Measurements from ENCODE around the gene SAMD14. TPM values are rescaled to one million over a fixed set of nuclear protein-coding genes. Genes with fewer than 3 reads are reported as not detected.

Gene SAMD14
- total and polyA plus RNA-seq, 2 of the 4 experiments (the other 2 are of a cell fraction): 1.4 to 6.2 TPM

DNA sequence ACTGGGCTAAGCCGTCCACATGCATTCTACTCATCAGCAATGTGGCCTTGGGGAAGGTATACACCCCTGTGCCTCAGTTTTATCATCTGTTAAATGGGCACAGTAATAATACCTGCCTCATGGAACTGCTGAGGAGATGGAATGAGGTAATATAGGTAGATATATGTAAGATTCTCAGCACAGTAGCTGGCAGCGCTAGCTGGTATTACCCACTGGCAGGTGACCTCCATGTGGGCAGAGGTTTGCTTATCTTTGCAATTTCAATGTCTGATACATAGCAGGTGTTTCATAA lies 34.7 kb upstream of the SAMD14 start:
- no TSS peak for BruUV-seq (replicated peaks)
- in situ Hi-C loops (cut with MboI; ENCODE audit: low sequenced_read_pairs): no loop called here
- POLR2A ChIA-PET (ENCODE audit: unreplicated experiment): no interaction called here

More for the DNA sequence above, 34.7 kb upstream of the SAMD14 start:
- 100% methylated on average over 1 of the region's 2 CpGs; no CpG with 5 or more reads in 1 of the 2 experiments for WGBS, 2 experiments (ENCODE audit: extremely low coverage in 2 of 2, insufficient read length in 1 of 2)
- intact Hi-C loops (cut with micrococcal nuclease) (no loop called here), dilution Hi-C loops (cut with HindIII; ENCODE audit: low sequenced_read_pairs, unreplicated experiment) (no loop called here)
- Histone ChIP-seq H3K23ac (ENCODE audit: low read depth, low read length) (no peak overlapping the region), H2AFZ (replicated peaks; ENCODE audit: low read length, poor library complexity) (no peak overlapping the region), H4K5ac (ENCODE audit: low read depth, low read length) (no peak overlapping the region), H4K20me1 (ENCODE audit: insufficient read depth, low read length) (no peaks in the 10 kb centered on the region), H4K8ac (ENCODE audit: low read depth in 2 of 2, low read length in 2 of 2) (no peak overlapping the region), H3K4me1 (ENCODE audit: control insufficient read depth, insufficient read depth, low read length) (peaks cover 5% of the 10 kb centered on the region; the same call in 1 of the 2 replicates), H3K4ac (ENCODE audit: low read depth, low read length) (no peak overlapping the region), H3K4me2 (ENCODE audit: low read depth, low read length) (no peak overlapping the region), H3K14ac (replicated peaks; ENCODE audit: low read depth, low read length) (no peak overlapping the region), H3K9me1 (ENCODE audit: insufficient read depth, low read length) (no peaks in the 10 kb centered on the region), H2AK9ac (replicated peaks; ENCODE audit: low read depth, low read length, poor library complexity) (no peak overlapping the region), H2AK5ac (ENCODE audit: low read depth, low read length) (no peak overlapping the region), H2BK15ac (ENCODE audit: low read depth, low read length) (no peak overlapping the region), H2BK20ac (ENCODE audit: low read depth, low read length) (no peak overlapping the region), H3K56ac (ENCODE audit: extremely low read depth, insufficient read depth, low read length) (no peak overlapping the region), H3K27ac (ENCODE audit: insufficient read depth, low read length) (no peak overlapping the region), H2BK5ac (ENCODE audit: low read depth, low read length, poor library complexity, severe bottlenecking) (no peak overlapping the region), H2BK120ac (ENCODE audit: low read depth, low read length) (no peak overlapping the region), H3K79me1 (ENCODE audit: low read depth in 1 of 2, low read length in 2 of 2) (peaks cover 0 to 5% of the 10 kb centered on the region in 2 experiments; a peak in 1 of 4 replicates), H3K18ac (ENCODE audit: low read depth, low read length) (no peak overlapping the region), H3K27me3 (ENCODE audit: control insufficient read depth, insufficient read depth, low read length) (no peaks in the 10 kb centered on the region), H3K36me3 (ENCODE audit: control insufficient read depth, insufficient read depth, low read length) (no peaks in the 10 kb centered on the region), H4K91ac (ENCODE audit: insufficient read depth, low read depth, low read length) (no peak overlapping the region), H3K9ac (ENCODE audit: low read depth, low read length) (no peak overlapping the region), H3K9me3 (ENCODE audit: control insufficient read depth, insufficient read depth, low read length) (no peaks in the 10 kb centered on the region), H3K4me3 (ENCODE audit: insufficient read depth, low read depth, low read length) (no peak overlapping the region)
- CTCF ChIA-PET: no interaction called here
- ATAC-seq (ENCODE audit: low read depth) (no peak), DNase-seq (no peak)
- TF ChIP-seq, protein P1, sequence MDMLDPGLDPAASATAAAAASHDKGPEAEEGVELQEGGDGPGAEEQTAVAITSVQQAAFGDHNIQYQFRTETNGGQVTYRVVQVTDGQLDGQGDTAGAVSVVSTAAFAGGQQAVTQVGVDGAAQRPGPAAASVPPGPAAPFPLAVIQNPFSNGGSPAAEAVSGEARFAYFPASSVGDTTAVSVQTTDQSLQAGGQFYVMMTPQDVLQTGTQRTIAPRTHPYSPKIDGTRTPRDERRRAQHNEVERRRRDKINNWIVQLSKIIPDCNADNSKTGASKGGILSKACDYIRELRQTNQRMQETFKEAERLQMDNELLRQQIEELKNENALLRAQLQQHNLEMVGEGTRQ (IDR thresholded peaks at IDR 0.05; ENCODE audit: low read depth, low read length): no peak
- TF ChIP-seq RAD21 (IDR thresholded peaks at IDR 0.05; ENCODE audit: low read length) (no peak), BHLHE40 (IDR thresholded peaks at IDR 0.05; ENCODE audit: low read depth, low read length) (no peak), MAZ (IDR thresholded peaks at IDR 0.05; ENCODE audit: borderline replicate concordance, low read depth, low read length) (no peak), RCOR1 (IDR thresholded peaks at IDR 0.05; ENCODE audit: insufficient replicate concordance, low read length) (no peak), FOS (IDR thresholded peaks at IDR 0.05; ENCODE audit: low read depth, low read length) (no peak), RFX5 (IDR thresholded peaks at IDR 0.05; ENCODE audit: low read depth, low read length) (no peak), MAFK (IDR thresholded peaks at IDR 0.05; ENCODE audit: low read depth, low read length) (no peak), POLR2A (IDR thresholded peaks at IDR 0.05; ENCODE audit: low read depth, low read length) (no peak)
- TF ChIP-seq, protein P2, sequence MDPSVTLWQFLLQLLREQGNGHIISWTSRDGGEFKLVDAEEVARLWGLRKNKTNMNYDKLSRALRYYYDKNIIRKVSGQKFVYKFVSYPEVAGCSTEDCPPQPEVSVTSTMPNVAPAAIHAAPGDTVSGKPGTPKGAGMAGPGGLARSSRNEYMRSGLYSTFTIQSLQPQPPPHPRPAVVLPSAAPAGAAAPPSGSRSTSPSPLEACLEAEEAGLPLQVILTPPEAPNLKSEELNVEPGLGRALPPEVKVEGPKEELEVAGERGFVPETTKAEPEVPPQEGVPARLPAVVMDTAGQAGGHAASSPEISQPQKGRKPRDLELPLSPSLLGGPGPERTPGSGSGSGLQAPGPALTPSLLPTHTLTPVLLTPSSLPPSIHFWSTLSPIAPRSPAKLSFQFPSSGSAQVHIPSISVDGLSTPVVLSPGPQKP (IDR thresholded peaks at IDR 0.05; ENCODE audit: borderline replicate concordance, low read depth, low read length): no peak
- TF ChIP-seq, protein P3, sequence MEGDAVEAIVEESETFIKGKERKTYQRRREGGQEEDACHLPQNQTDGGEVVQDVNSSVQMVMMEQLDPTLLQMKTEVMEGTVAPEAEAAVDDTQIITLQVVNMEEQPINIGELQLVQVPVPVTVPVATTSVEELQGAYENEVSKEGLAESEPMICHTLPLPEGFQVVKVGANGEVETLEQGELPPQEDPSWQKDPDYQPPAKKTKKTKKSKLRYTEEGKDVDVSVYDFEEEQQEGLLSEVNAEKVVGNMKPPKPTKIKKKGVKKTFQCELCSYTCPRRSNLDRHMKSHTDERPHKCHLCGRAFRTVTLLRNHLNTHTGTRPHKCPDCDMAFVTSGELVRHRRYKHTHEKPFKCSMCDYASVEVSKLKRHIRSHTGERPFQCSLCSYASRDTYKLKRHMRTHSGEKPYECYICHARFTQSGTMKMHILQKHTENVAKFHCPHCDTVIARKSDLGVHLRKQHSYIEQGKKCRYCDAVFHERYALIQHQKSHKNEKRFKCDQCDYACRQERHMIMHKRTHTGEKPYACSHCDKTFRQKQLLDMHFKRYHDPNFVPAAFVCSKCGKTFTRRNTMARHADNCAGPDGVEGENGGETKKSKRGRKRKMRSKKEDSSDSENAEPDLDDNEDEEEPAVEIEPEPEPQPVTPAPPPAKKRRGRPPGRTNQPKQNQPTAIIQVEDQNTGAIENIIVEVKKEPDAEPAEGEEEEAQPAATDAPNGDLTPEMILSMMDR (conservative IDR thresholded peaks at IDR 0.05; ENCODE audit: low read depth, low read length): no peak
